AG04449 (cell line): Measurements from ENCODE around the gene SHANK3.

Experiments
- CTCF ChIA-PET: fragments of 350-600 bp; formaldehyde crosslinking; extraction: SDS; loops from one replicate; lab custom pipeline; 2021; ENCODE audit warnings: antibody characterized with exemption; lab: Yijun Ruan, JAX
- POLR2A ChIA-PET: fragments of 400-600, 350-600 bp; formaldehyde crosslinking; extraction: SDS; loops from one replicate; lab custom pipeline; 2020; ENCODE audit warnings: antibody characterized with exemption, inconsistent platforms; lab: Yijun Ruan, JAX
- DNase-seq: peaks from one replicate; pipeline ENCODE4 v3.0.0-alpha.2; 2010; ENCODE audit warnings: low read depth, low spot score
- H3K4me3 ChIP-seq: 2 replicates; pipeline ENCODE4 v1.5.1; 2011; ENCODE audit warnings: low read depth, mild to moderate bottlenecking, control low read depth, low read length
- CTCF ChIP-seq: IDR thresholded peaks from one replicate; pipeline ENCODE4 v1.5.1; 2011; ENCODE audit warnings: mild to moderate bottlenecking, moderate library complexity, low read length, control low read depth, inconsistent platforms; ENCODE audit not compliant: insufficient read depth; ENCODE audit errors: missing control alignments

Gene SHANK3

GRCh38 chr22:50626850-50627641, 45.6 kb upstream of the SHANK3 start:
- DNase-seq: no peak
- peak overlapping the region; percentile 80 for H3K4me3 ChIP-seq
- TF ChIP-seq CTCF: no peak
- POLR2A ChIA-PET: no interaction called here
- CTCF ChIA-PET: interaction anchor here (1.2 to 2.3 kb wide), 12 partner anchors 10 to 106 kb away, joined by 3 to 15 read pairs (median 6); partner anchors contain the start of genes SCO2 and SYCE3

- TF ChIP-seq CTCF: peak; percentile 65
- H3K4me3 ChIP-seq: peak within 1 kb of the TSS; percentile 81
- CTCF ChIA-PET: interaction anchor here (0.7 to 2.3 kb wide), 13 partner anchors 9 to 105 kb away, joined by 3 to 15 read pairs (median 6); partner anchors contain the start of genes SCO2 and SYCE3
- DNase-seq: peak; percentile 10
- POLR2A ChIA-PET: no interaction called here
Measured at GRCh38 chr22:50627642-50628542, 44.7 kb upstream of the SHANK3 start, which contains the start of gene ARSA. ARSA (minus strand) TSS chr22:50628152; CDS start chr22:50627779, 373 bp downstream.

GRCh38 chr22:50628543-50629134, 44.0 kb upstream of the SHANK3 start:
- no peak for TF ChIP-seq CTCF
- CTCF ChIA-PET: interaction anchor here (0.7 to 2.3 kb wide), 10 partner anchors 10 to 105 kb away, joined by 3 to 15 read pairs (median 6); partner anchors contain the start of genes SCO2 and SYCE3
- H3K4me3 ChIP-seq: peak overlapping the region; percentile 81
- POLR2A ChIA-PET: no interaction called here
- DNase-seq: no peak

GRCh38 chr22:50630376-50630775, 42.2 kb upstream of the SHANK3 start:
- H3K4me3 ChIP-seq: no peak overlapping the region
- CTCF ChIA-PET: interaction anchor here (1.1 to 1.7 kb wide), 3 partner anchors 10 to 62 kb away, joined by 4 to 10 read pairs (median 6); no protein-coding TSS in a partner anchor
- no peak for DNase-seq
- TF ChIP-seq CTCF: no peak
- POLR2A ChIA-PET: interaction anchor here (0.6 kb wide), 1 partner anchor 809 kb away, joined by 3 read pairs; no protein-coding TSS in a partner anchor

- POLR2A ChIA-PET: no interaction called here
- DNase-seq: no peak
- no peak overlapping the region for H3K4me3 ChIP-seq
- CTCF ChIA-PET: interaction anchor here (1.0 to 2.2 kb wide), 2 partner anchors 9 to 59 kb away, joined by 3 to 10 read pairs; no protein-coding TSS in a partner anchor
- no peak for TF ChIP-seq CTCF
Measured at GRCh38 chr22:50633086-50633485, 39.5 kb upstream of the SHANK3 start.
